HG03025 (cell line): ENCODE data around the gene DCAF10.
"Not testable (repeated sequence)": the region's sequence is repeated elsewhere in the genome, so short reads cannot be mapped to it uniquely, and the experiment has no call there.

Experiments used
- ATAC-seq: cut with Tn5 transposase; IDR thresholded peaks from one replicate; pipeline ENCODE4 v1.9.1; 2021; ENCODE audit warnings: mild to moderate bottlenecking, moderate library complexity; ENCODE audit not compliant: unreplicated experiment, low FRiP score

The DCAF10 gene

DNA sequence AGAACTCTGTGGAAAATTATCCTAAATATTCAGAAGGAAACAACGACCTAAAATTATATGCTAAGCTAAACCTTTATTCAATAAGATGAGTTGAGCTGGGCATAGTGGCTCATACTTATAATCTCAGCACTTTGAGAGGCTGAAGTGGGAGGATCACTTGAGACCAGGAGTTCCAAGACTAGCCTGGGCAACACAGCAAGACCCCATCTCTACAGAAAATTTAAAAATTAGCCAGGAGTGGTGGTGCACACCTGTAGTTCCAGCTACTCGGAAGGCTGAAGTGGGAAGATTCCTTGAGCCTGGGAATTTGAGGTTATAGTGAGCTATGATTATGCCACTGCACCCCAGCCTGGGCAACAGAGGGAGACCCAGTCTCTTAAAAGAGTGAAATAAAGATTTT, 51.6 kb downstream of the DCAF10 start:
- no peak for ATAC-seq

DNA sequence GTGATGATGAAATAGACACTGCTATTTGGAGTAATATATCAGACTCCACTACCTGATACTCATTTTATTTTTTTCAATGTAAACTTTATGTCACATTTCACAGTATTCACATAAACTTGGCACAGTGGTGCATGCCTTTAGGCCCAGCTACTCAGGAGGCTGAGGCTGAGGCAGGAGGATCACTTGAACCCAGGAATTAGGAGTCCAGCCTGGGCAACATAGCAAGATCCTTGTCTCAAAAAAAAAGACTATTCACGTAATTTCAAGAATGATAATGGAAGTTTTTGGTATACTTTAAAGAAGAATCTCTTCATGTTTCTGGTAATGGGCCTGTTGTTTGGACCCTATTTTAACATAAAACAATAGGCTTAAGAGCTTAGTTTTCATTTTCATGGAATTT, 56.0 kb downstream of the DCAF10 start:
- no peak for ATAC-seq

DNA sequence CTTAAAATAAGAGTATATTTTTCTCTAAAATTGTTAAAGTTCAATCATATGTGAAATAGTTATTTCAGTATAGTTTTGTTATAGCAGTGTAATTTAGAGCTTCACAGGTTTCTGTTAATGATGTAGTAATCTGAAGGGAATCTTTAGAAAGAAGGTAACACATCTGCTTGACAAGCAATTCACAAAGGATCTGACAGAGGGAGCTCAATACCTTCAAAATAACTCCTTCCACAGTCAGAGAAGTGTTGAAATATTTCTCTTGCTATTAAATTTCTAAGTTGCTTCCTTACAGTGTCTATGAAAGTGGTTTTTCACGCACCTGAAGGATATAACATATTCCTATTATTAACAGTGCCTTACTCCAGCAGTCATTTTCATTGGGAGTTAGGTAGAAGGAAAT, 58.4 kb downstream of the DCAF10 start:
- no peak for ATAC-seq

DNA sequence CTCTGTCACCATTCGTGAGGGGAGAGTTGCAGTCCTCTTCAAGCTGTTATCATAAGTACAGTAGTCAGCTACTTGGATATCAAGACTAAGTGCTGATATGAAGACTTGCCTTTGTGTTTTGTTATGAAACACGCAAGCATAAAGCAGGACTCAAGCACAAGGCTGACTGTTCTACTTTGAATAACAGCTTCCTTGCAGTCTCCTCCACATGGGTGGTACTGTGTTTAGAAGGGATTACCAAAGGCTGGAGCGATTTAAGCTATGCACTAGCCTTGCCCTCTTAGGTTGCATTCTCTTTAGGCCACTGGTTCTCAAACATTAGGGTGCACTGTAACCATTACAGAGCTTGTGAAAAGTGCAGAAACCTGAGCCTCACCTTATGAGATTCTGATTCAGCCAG, 61.9 kb downstream of the DCAF10 start:
- no peak for ATAC-seq

DNA sequence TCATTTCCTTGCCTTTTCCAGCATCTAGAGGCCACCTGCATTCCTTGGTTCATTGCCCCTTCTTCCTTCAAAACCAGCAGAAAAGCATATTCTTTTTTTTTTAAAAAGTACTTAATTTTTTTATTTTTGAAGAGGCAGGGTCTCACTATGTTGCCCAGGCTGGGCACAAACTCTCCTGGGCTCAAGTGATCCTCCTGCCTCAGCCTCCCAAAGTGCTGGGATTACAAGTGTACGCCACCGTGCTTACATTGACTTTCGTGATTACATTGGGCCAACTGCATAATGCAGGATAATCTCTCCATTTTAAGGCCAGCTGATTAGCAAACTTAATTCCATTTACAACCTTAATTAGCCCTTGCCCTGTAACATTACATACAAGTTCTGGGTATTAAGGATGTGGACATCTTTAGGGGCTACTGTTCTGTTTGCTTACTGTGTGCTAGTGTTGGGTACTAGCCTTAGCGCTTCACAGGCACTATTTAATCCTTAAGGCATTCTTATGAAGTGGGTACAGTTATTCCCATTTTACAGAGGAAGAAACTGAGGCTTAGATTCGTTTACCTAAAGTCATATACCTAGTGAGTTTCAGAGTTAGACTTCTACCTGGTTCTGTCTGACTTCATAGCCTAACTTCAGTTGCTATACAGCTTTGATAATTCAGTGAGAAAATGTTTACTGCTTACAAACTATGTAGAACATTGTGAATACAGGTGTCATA, 69.6 kb downstream of the DCAF10 start:
- ATAC-seq, result no peak

DNA sequence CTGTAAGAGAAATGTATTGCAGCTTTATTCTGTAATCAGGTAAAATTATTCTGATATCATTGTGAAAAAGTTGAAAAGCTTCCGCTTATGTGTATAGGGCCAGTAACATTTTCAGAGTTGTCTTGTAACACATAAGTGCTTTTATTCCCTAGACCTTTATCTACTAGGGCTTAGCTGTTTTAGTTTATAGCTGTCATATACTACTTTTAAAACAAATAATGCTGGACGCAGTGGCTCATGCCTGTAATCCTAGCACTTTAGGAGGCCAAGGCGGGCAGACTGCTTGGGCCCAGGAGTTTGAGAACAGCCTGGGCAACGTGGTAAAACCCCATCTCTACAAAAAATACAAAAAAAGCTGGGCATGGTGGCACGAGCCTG, 70.2 kb downstream of the DCAF10 start:
- ATAC-seq, result no peak

DNA sequence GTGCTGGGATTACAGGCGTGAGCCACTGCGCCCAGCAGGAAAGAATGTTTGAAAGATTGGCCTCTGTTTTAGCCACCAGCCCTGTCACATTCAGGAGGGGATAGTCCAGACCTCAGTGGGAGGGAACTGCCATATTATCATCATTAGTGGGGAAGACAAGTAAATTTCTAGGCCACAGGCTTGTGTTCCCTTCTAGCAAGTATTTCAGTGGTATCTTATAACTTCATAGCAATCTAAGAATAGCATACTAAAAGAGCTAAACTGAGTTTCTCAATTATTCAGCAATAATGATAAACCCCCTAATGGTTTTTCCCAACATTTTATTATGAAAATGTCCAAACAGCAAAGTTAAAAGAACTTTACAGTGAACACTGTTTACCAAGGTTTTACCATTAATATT, 73.4 kb downstream of the DCAF10 start:
- no peak for ATAC-seq

DNA sequence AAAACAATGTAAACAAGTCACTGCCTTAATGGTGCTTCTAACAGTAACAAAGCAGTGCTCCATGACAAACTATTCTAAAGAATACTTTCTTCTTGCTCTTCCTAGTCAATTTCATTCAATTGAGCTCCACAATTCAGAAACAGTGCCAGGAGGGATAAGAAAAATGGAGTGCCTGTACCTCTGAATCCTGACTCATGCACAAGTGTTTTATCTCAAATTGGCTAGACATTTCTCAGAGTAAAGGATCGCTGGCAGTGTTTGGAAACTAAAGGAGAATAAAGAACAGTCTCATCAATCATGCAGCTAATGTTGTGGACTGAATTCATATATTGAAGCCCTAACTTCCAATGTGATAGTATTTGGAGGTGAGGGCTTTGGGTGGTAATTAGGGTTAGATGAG, 75.8 kb downstream of the DCAF10 start:
- no peak for ATAC-seq

DNA sequence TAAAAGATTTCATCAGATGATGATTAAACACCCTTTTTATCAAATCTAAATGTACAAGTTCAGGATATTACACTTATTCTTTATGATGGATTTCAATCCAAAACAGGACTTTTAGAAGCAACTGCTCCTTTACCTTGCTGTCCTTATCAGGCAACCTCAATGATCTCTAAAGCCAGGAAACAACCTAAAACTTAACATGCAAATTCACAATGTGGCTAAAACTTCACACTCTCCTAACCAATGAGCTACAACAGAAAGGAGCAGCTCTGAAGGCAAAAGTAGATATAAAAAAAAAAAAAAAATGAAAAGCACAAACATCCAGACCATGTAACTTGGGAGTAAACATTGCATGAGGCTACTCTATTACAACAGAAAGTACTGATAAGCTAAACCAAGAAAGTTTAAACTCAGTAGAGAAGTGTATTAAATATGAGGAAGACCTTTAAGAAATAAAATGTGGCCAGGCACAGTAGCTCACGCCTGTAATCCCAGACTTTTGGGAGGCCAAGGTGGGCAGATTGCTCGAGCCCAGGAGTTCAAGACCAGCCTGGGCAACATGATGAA, 80.4 kb downstream of the DCAF10 start:
- no peak for ATAC-seq

DNA sequence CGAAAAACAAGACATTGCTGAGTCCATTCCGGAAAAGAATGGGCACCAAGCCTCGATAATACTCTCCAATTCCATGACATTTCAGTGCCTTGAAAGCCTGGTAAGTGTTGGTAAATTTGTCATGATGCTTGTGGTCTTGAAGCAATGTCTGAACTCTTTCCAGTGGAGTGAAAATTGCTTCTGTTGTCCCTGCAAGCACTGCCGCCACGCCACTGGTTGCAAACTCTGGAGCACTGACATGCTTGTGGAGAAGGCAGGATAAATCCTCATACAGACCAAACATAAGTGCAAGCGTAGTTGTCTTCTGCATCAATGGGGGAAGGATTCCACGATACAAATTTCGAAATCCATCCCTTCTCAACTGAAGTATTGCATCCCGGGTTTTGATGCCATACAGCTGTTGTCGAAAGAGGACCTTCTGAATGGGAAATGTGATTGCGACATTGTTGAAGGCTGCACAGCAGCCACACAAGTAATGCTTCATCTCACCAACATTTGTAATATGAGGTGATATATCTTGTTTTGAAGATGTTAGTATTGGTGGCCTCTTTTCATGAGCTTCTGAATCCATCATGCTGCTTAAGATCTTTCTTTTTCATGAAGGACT, 87.5 kb downstream of the DCAF10 start:
- ATAC-seq, result not testable (repeated sequence)

DNA sequence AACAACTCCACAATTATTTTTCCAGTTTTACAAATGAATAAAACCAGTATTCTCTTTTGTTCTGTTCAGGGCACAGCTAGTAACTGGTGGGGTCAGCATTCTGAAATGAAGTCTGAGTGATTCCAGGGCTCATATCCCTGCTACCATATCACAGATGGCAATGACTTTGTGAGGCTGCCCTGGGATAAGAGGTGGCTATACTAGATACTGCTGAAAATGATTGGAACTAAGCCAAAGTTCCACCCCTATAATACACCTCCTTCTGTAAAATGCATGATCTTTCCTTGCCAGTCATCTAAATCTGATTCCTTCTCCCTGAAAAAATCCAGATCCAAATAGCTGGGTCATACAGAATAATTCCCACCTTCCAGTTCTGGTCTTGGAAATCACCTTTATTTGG, 88.9 kb downstream of the DCAF10 start:
- no peak for ATAC-seq

DNA sequence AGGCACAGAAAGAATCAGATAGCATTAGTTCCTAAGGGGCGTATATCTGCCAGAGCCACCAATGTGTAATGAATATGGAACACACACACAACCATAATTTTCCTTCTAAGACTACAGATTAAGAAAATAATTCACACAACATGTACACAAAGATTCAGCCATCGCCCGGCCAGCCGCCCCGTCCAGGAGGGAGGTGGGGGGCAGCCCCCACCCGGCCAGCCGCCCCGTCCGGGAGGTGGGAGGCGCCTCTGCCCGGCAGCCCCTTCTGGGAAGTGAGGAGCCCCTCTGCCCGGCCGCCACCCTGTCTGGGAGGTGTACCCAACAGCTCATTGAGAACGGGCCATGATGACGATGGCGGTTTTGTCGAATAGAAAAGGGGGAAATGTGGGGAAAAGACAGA, 90.4 kb downstream of the DCAF10 start:
- ATAC-seq, result not testable (repeated sequence)

DNA sequence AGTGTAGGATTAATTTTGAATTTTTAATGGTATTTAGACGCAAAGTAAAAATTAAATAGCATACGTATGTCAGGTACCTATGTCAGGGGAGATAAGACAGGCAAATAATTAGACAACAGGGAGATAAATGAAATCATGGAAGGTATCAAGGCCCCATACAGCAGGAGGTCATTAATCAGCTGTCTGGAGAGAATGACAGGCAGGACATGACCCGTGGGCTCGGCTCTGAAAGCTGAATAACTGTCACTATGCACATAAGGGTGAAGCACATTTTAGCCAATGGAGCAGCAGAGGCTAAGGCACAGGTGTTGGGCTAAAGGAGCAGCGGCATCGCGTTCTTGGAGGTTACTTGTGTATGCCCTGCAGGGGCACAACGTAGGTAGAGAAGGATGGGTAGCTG, 91.5 kb downstream of the DCAF10 start:
- no peak for ATAC-seq

DNA sequence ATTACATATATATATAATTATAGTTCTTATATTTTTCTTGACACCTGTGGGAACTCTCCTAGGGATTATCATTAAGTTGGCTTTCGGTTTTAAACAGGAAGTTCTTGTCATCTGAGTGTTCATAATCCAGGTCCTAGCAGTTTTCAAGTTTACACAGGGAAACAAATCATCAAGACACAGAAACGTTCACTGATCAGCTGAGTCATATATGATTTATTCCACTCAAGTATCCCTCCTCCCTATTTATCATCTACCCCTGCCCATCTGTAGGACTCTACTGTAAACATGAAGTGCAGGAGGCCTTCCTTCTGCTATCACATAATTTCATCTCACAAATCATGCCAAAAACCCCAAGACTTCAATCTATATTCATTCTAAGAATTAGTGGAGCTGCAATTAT, 97.1 kb downstream of the DCAF10 start:
- no peak for ATAC-seq

DNA sequence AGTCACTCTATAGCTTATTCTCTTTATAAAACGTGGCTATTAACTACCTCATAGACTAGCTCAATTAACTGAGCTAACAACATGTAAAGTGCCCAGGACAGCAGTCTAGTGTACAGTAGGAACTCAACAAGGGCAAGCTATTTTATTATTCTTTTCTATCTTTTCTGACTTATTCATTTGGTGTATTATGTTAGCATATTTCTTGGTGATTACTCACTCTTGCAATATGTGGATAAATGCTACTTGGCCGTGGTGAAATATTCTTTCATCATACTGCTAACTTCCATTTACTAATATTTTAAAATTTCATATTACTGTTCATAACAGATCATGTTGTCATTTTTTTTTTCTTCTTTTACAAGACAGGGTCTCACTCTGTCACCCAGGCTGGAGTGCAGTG, 98.4 kb downstream of the DCAF10 start:
- ATAC-seq, result no peak

DNA sequence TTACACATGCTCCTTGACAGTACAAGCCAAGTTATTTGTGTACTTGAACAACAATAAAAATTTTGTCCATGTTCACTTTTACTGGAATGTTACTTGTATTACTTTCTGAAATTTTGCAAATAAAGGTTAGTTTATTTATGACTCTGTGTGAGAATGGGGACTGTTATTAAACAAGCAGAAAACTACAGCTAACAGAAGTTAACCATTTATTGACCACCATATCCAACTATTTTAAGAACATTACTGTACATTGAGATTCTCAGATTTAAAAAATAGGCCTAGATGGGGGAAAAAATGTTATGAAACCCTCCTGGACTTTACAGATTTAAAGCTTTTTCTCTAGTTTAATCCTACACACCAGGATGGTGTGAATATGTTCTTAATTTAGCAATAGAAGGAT, 101.5 kb downstream of the DCAF10 start:
- no peak for ATAC-seq

DNA sequence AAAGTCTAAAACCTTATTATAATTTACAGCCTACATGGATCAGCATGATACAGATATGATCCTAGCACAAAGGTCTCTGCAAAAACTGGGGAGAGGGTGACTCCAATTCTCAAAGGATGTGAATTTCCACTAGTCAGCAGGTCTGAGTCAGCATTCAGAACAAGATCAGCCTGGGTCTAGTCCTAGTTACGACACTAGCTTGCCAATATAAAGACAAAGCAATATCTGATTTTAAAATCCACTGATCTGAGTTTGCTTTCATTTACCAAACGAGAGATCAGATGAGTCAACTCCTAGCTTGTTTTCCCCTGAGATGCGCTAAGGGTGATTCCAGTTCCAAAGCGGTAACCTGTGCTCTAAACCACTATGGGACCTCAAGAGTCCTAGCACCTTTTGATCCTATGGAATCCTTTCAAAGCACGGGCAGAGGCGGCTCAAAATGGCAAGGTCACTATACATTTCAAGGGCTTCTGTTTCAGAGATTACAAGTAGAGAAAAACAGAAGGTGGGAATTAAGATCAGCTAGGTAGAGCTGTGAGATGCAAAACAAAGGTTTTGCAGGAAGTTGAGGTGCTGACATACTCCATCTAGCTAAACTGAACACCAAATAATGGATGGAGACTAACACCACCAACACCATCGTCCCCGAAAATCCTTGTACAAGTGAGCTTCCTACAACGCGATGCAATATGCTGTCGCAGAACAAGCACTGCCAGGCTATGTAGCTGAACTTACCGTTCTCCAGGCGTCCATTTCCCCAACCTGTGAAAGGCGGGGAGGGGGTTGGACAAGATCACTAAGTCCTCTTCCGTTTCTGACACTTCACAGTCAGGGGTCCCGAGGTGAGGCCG, 102.4 kb downstream of the DCAF10 start:
- ATAC-seq, result peak; percentile 2

DNA sequence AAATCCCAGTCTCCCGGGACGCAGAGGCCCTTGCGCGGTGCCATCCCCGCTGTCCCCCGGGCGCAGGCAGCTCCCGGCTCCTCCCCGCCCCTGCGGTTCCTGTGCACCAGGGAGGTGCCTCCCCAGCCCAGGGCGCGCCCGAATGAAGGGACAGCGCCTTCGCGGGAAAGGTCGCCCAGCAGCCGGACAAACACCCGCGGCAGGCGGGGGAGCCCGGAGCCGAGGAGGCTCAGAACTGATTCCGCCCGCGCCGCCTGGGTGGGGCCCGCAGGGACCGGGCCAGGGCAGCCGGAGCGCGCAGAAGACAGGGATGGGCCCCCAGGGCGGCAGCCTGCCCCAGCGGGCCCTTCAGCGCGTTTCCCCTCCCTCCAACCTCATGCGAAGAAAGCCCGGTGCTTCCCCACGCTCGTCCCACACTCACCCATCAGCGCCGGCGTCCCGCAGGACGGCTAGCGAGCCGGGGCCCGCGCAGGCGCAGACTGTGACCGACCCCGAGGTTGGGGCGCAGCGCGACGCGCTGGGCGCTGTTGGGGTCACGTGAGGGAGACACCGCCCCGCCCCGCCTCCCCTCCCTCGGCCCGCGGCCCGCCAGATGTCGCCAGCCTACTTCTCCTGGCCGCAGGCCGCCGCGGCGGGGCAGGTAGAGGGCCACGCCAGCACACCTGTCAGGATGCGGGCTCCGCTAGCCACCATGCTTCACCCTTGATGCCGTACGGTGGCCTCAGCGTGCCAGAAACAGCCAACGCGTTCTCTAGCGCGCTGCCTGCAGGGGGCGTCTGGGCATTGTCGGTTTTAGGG, 103.2 kb downstream of the DCAF10 start, which contains the start of gene SLC25A51:
Gene SLC25A51 (minus strand): TSS at position 481 of the 798 bp plus-strand sequence. CDS start 15,577 bp downstream, outside the sequence.
- ATAC-seq, result peak; percentile 83

DNA sequence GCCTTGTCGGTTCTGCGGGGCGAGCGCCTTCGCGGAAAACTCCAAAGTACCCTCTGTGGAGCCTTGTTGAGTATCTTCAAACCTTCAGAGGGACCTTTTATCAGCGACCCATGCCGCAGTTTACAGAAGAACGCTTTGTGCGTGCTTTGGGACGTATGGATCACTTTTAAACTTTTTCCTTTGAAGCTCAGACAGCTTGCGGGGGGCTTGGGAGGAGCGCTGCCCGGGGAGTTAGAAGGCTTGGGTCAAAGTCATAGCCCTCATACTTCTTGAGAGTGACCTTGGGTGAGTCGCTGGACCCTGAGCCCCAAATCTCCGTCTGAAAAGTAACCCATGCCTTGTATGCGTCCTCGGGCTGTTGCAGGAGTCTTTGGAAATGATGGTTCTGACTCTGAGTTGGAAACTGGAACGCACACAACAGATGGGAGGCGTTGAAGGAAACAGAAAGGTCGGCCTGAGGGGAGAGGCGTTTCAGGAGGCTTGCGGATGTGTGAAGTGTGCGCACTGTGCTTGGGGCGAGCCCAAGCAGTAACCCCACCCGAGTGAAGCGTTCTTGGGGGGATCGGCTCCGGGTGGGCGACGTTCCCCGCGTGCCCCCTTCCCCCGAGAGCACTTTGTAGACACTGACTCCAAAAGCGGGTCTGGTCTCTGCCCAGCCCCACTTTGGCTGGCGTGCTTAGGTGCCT, 104.0 kb downstream of the DCAF10 start:
- ATAC-seq, result no peak

DNA sequence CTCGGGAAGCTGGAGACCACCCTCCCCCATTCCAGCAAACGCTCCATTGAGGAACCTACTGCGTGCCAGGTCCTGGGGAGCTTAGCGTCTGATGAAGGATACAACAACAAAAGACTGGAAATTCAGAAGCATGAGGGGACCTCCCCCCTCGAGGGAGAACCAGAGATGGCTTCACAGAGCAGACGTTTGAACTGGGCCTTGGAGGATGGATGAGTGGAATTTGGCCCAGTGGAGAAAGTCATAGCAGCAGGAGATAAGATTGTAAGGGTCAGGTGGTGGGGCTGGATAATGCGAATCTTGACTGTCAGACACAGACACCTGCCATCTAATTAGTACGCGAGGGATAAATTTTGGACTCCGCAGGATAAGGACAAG, 104.5 kb downstream of the DCAF10 start:
- no peak for ATAC-seq
